ENCODE data around the gene BCR. TPM values are rescaled to one million over a fixed set of nuclear protein-coding genes. Genes with fewer than 3 reads are reported as not detected.

Gene BCR
- total and polyA plus RNA-seq, 2 of the 13 experiments (the other 11 are each of a cell fraction or from before 2014, with no cell fraction given), result 19.9 to 33.6 TPM

DNA sequence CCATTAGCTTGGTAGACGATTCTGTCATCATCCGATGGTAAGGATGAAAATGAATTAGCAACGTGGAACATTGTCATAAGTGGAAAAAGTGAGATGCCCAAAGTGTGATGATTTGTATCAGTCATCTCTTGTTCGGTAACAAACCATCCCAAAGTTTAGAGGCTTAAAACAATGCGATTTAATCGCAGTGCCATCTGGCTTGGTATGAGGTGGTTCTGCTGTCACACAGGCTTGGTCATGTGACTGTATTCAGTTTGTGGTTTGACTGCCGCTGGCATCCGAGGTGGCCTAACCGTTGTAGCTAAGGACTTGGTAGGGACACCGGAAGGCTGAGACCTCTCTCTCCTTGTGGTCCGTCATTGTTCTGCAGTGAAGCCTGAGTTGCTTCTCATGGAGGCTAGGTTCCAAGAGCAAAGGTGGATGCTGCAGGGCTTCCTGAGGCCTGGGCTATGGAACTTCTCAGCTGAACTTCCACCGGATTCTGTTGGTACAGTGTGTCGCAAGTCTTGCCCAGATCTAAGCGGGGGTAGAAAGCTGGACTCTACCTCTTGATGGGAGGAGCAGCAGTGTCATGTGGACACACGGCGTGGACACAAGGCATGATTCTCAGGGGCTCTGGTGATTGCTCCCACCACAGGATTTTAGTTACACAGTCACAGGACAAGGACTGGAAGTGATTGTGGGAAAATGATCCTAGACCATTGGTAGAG, 36.3 kb downstream of the BCR start (continued):
- TF ChIP-seq, protein P1, sequence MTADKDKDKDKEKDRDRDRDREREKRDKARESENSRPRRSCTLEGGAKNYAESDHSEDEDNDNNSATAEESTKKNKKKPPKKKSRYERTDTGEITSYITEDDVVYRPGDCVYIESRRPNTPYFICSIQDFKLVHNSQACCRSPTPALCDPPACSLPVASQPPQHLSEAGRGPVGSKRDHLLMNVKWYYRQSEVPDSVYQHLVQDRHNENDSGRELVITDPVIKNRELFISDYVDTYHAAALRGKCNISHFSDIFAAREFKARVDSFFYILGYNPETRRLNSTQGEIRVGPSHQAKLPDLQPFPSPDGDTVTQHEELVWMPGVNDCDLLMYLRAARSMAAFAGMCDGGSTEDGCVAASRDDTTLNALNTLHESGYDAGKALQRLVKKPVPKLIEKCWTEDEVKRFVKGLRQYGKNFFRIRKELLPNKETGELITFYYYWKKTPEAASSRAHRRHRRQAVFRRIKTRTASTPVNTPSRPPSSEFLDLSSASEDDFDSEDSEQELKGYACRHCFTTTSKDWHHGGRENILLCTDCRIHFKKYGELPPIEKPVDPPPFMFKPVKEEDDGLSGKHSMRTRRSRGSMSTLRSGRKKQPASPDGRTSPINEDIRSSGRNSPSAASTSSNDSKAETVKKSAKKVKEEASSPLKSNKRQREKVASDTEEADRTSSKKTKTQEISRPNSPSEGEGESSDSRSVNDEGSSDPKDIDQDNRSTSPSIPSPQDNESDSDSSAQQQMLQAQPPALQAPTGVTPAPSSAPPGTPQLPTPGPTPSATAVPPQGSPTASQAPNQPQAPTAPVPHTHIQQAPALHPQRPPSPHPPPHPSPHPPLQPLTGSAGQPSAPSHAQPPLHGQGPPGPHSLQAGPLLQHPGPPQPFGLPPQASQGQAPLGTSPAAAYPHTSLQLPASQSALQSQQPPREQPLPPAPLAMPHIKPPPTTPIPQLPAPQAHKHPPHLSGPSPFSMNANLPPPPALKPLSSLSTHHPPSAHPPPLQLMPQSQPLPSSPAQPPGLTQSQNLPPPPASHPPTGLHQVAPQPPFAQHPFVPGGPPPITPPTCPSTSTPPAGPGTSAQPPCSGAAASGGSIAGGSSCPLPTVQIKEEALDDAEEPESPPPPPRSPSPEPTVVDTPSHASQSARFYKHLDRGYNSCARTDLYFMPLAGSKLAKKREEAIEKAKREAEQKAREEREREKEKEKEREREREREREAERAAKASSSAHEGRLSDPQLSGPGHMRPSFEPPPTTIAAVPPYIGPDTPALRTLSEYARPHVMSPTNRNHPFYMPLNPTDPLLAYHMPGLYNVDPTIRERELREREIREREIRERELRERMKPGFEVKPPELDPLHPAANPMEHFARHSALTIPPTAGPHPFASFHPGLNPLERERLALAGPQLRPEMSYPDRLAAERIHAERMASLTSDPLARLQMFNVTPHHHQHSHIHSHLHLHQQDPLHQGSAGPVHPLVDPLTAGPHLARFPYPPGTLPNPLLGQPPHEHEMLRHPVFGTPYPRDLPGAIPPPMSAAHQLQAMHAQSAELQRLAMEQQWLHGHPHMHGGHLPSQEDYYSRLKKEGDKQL (CRISPR knock-in tag; IDR thresholded peaks at IDR 0.05; ENCODE audit: low read depth), result 0 out of 2 replicates have a peak, but pooled peaks have one; percentile 43
- TF ChIP-seq ZNF331 (CRISPR knock-in tag; IDR thresholded peaks at IDR 0.05), result peak; percentile 64; the same call in 1 of the 2 replicates
- TF ChIP-seq FOXA1 (IDR thresholded peaks at IDR 0.05), result no peak
- TF ChIP-seq FOXA1 (CRISPR knock-in tag; IDR thresholded peaks at IDR 0.05), result 0 out of 2 replicates have a peak, but pooled peaks have one; percentile 59
- TF ChIP-seq NFYC (CRISPR knock-in tag; IDR thresholded peaks at IDR 0.05), result 0 out of 2 replicates have a peak, but pooled peaks have one; percentile 28
- 0 out of 2 replicates have a peak, but pooled peaks have one; percentile 40 for TF ChIP-seq RBAK (CRISPR knock-in tag; IDR thresholded peaks at IDR 0.05)
- no peak for TF ChIP-seq HOXA7 (CRISPR knock-in tag; IDR thresholded peaks at IDR 0.05)
- TF ChIP-seq, protein P2, sequence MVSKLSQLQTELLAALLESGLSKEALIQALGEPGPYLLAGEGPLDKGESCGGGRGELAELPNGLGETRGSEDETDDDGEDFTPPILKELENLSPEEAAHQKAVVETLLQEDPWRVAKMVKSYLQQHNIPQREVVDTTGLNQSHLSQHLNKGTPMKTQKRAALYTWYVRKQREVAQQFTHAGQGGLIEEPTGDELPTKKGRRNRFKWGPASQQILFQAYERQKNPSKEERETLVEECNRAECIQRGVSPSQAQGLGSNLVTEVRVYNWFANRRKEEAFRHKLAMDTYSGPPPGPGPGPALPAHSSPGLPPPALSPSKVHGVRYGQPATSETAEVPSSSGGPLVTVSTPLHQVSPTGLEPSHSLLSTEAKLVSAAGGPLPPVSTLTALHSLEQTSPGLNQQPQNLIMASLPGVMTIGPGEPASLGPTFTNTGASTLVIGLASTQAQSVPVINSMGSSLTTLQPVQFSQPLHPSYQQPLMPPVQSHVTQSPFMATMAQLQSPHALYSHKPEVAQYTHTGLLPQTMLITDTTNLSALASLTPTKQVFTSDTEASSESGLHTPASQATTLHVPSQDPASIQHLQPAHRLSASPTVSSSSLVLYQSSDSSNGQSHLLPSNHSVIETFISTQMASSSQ (IDR thresholded peaks at IDR 0.05; ENCODE audit: low read depth), result 0 out of 2 replicates have a peak, but pooled peaks have one; percentile 29
- TF ChIP-seq, protein P2 (CRISPR knock-in tag; IDR thresholded peaks at IDR 0.05; ENCODE audit: borderline replicate concordance), result no peak
- no peak for TF ChIP-seq ZNF350 (CRISPR knock-in tag; IDR thresholded peaks at IDR 0.05; ENCODE audit: borderline replicate concordance, low read depth)
- 0 out of 2 replicates have a peak, but pooled peaks have one; percentile 29 for TF ChIP-seq SMC3 (IDR thresholded peaks at IDR 0.05; ENCODE audit: low read length)
- no peak for TF ChIP-seq PRMT3 (CRISPR knock-in tag; IDR thresholded peaks at IDR 0.05; ENCODE audit: borderline replicate concordance, low read depth)
- TF ChIP-seq NONO (IDR thresholded peaks at IDR 0.05), result no peak
- peak; percentile 68 for TF ChIP-seq NONO (CRISPR knock-in tag; conservative IDR thresholded peaks at IDR 0.05)
- TF ChIP-seq ZNF296 (CRISPR knock-in tag; conservative IDR thresholded peaks at IDR 0.05), result peak; percentile 81; the same call in 1 of the 2 replicates
- no peak for TF ChIP-seq ARNT (IDR thresholded peaks at IDR 0.05)
- TF ChIP-seq FOSL2 (CRISPR knock-in tag; IDR thresholded peaks at IDR 0.05), result peak; percentile 58
- peak; percentile 64; the same call in 1 of the 2 replicates for TF ChIP-seq ZFP1 (CRISPR knock-in tag; IDR thresholded peaks at IDR 0.05)
- peak; percentile 42; the same call in 1 of the 2 replicates for TF ChIP-seq CREM (IDR thresholded peaks at IDR 0.05)
- TF ChIP-seq CREM (CRISPR knock-in tag; IDR thresholded peaks at IDR 0.05), result no peak
- TF ChIP-seq ZKSCAN5 (CRISPR knock-in tag; IDR thresholded peaks at IDR 0.05), result peak; percentile 83; the same call in 1 of the 2 replicates
- TF ChIP-seq RCOR2 (CRISPR knock-in tag; IDR thresholded peaks at IDR 0.05), result peak; percentile 70; the same call in 1 of the 2 replicates
- TF ChIP-seq ZNF652 (CRISPR knock-in tag; IDR thresholded peaks at IDR 0.05; ENCODE audit: borderline replicate concordance, low read depth), result no peak
